ACHN (cell line): ENCODE results near the gene CTNNA2.
"Not testable (repeated sequence)": the region's sequence is repeated elsewhere in the genome, so short reads cannot be mapped to it uniquely, and the experiment has no call there.

Experiments used
- DNase-seq: peaks from one replicate; pipeline ENCODE4 v3.0.0-alpha.2; 2015
- in situ Hi-C: cut with HindIII; loops from 2 replicates; pipeline ENCODE4 v1.10.0; 2017; ENCODE audit warnings: low sequenced_read_pairs, low pct_ligation_motif_present, low pct_unique_long_range_greater_than_20kb

Gene CTNNA2

GRCh38 chr2:80026040-80026729 is 513.3 kb downstream of the CTNNA2 start:
- in situ Hi-C loops, result no loop called here
- no peak for DNase-seq

GRCh38 chr2:80028051-80028450 is 515.2 kb downstream of the CTNNA2 start:
- in situ Hi-C loops, result no loop called here
- no peak for DNase-seq

- in situ Hi-C loops, result no loop called here
These were observed 515.7 kb downstream of the CTNNA2 start for GRCh38 chr2:80028584-80028983.

GRCh38 chr2:80030135-80030534 is 517.3 kb downstream of the CTNNA2 start:
- in situ Hi-C loops, result no loop called here
- DNase-seq, result no peak

More at GRCh38 chr2:80028584-80028983, 515.7 kb downstream of the CTNNA2 start:
- no peak for DNase-seq

- DNase-seq, in situ Hi-C loops: not testable (repeated sequence)
These were observed 519.8 kb downstream of the CTNNA2 start for GRCh38 chr2:80032684-80033083.

GRCh38 chr2:80035749-80036285 is 523.0 kb downstream of the CTNNA2 start:
- in situ Hi-C loops, result no loop called here
- no peak for DNase-seq

- in situ Hi-C loops, result no loop called here
- no peak for DNase-seq
These were observed 524.5 kb downstream of the CTNNA2 start for GRCh38 chr2:80037310-80037709.

- DNase-seq, result no peak
- in situ Hi-C loops, result no loop called here
These were observed 527.4 kb downstream of the CTNNA2 start for GRCh38 chr2:80040226-80040625.

- no peak for DNase-seq
- in situ Hi-C loops, result no loop called here
These were observed 529.8 kb downstream of the CTNNA2 start for GRCh38 chr2:80042635-80043034.

- no peak for DNase-seq
- in situ Hi-C loops, result no loop called here
These were observed 535.4 kb downstream of the CTNNA2 start for GRCh38 chr2:80048296-80048695.

- DNase-seq, result no peak
- in situ Hi-C loops, result no loop called here
These were observed 537.4 kb downstream of the CTNNA2 start for GRCh38 chr2:80050246-80050645.

- in situ Hi-C loops, result no loop called here
- DNase-seq, result no peak
These were observed 540.9 kb downstream of the CTNNA2 start for GRCh38 chr2:80053522-80054345.

- in situ Hi-C loops, result no loop called here
- DNase-seq, result no peak
These were observed 541.5 kb downstream of the CTNNA2 start for GRCh38 chr2:80054346-80054675.

- in situ Hi-C loops, result no loop called here
- DNase-seq, result no peak
These were observed 545.1 kb downstream of the CTNNA2 start for GRCh38 chr2:80057956-80058355.

- in situ Hi-C loops, result no loop called here
- no peak for DNase-seq
These were observed 545.7 kb downstream of the CTNNA2 start for GRCh38 chr2:80058562-80058961.

- in situ Hi-C loops, result no loop called here
- DNase-seq, result no peak
These were observed 546.6 kb downstream of the CTNNA2 start for GRCh38 chr2:80059447-80059846.

GRCh38 chr2:80061881-80062280 is 549.0 kb downstream of the CTNNA2 start:
- no peak for DNase-seq
- in situ Hi-C loops, result no loop called here

GRCh38 chr2:80062298-80062697 is 549.4 kb downstream of the CTNNA2 start:
- in situ Hi-C loops, result no loop called here
- DNase-seq, result no peak

GRCh38 chr2:80068038-80068731 is 555.3 kb downstream of the CTNNA2 start:
- in situ Hi-C loops, result no loop called here

More at GRCh38 chr2:80068038-80068731, 555.3 kb downstream of the CTNNA2 start:
- no peak for DNase-seq
